Lung (tissue), 12 donors: ENCODE measurements around the gene ZNF83. TPM values are rescaled to one million over a fixed set of nuclear protein-coding genes. Genes with fewer than 3 reads are reported as not detected.

ENCODE experiments used
- ATAC-seq: fragments of 200-7000 bp; cut with Tn5 transposase; one replicate; pipeline ENCODE4 v1.9.1; 2020; ENCODE audit warnings: moderate number of reproducible peaks; ENCODE audit not compliant: insufficient read depth, low FRiP score
- DNase-seq, 3 donors: peaks; one replicate each; pipeline ENCODE4 v3.0.0-alpha.2; 2013 to 2017
- H3K27ac ChIP-seq, 2 donors: one replicate each; pipeline ENCODE4 v1.5.1; 2013; ENCODE audit warnings: mild to moderate bottlenecking in 2 of 2, moderate library complexity in 2 of 2, control low read depth in 1 of 2, inconsistent platforms in 1 of 2, low read depth in 1 of 2, low read length in 1 of 2
- H3K27me3 ChIP-seq, 3 donors: one replicate each; pipeline ENCODE4 v1.5.1; 2013; ENCODE audit warnings: low read length in 2 of 3; ENCODE audit not compliant: control insufficient read depth in 3 of 3, insufficient read depth in 3 of 3
- H3K36me3 ChIP-seq, 4 donors: one replicate each; pipeline ENCODE4 v1.5.1; 2013; ENCODE audit warnings: low read length in 4 of 4, mild to moderate bottlenecking in 1 of 4, moderate library complexity in 1 of 4; ENCODE audit not compliant: control insufficient read depth in 4 of 4, insufficient read depth in 4 of 4
- H3K4me1 ChIP-seq, 5 donors: one replicate each; pipeline ENCODE4 v1.5.1; 2013; ENCODE audit warnings: low read length in 5 of 5, mild to moderate bottlenecking in 2 of 5, moderate library complexity in 1 of 5; ENCODE audit not compliant: control insufficient read depth in 5 of 5, insufficient read depth in 5 of 5
- H3K4me3 ChIP-seq: one replicate; pipeline ENCODE4 v1.5.1; 2013; ENCODE audit warnings: mild to moderate bottlenecking, control low read depth, moderate library complexity
- H3K9ac ChIP-seq, 2 donors: one replicate each; pipeline ENCODE4 v1.5.1; 2013; ENCODE audit warnings: low read length in 2 of 2, control low read depth in 1 of 2; ENCODE audit not compliant: insufficient read depth in 1 of 2
- H3K9me3 ChIP-seq, 4 donors: one replicate each; pipeline ENCODE4 v1.5.1; 2013; ENCODE audit warnings: low read length in 3 of 4, mild to moderate bottlenecking in 1 of 4, moderate library complexity in 1 of 4; ENCODE audit not compliant: control insufficient read depth in 4 of 4, insufficient read depth in 3 of 4
- WGBS, 2 donors: extraction: QIAGEN DNeasy Blood & Tissue Kit; methylation state at CpG; one replicate each; pipeline ENCODE4 v1.1.7; 2013; 5-methylcytosine and 5-hydroxymethylcytosine counted together
- polyA plus RNA-seq, 2 donors: library from polyadenylated mRNA; stranded (reverse); fragments of 200-250 nt; gene quantifications; one replicate each; pipeline ENCODE4 v1.2.1, GENCODE V29; 2013
- total RNA-seq, 2 donors: library from RNA; depleted of rRNA in 1 of 2; stranded (reverse); fragments of >200 nt in 1 of 2; gene quantifications; one replicate each; pipeline ENCODE4 v1.2.1, GENCODE V29; 2014 to 2021
- TF ChIP-seq, protein P1 (sequence below): IDR thresholded peaks from 2 replicates; pipeline ENCODE4 v1.5.1; 2012; ENCODE audit warnings: mild to moderate bottlenecking; ENCODE audit errors: control extremely low read depth, extremely low read depth
- donor health status: control.
- donor health status: control.
- donor health status: Bipolar disorder and iron deficiency.
- donor health status: healthy.
- donor health status: DM: yes; HTN: yes; CAD: no.

Gene ZNF83
- total and polyA plus RNA-seq, 4 donors = 14.8 to 118 (median 46.2) TPM

- peaks cover 4 to 19% (median 13%) of the 10 kb centered on the region in 4 donors for H3K36me3 ChIP-seq
- H3K4me1 ChIP-seq = no peaks in the 10 kb centered on the region
- no peak overlapping the region for H3K4me3 ChIP-seq
- ATAC-seq (no peak), DNase-seq (no peak)
- no peaks in the 10 kb centered on the region for H3K27me3 ChIP-seq
- 98 to 99% methylated on average over 3 of the region's 3 CpGs for WGBS, 2 donors
- no peak overlapping the region for H3K27ac ChIP-seq
- TF ChIP-seq, protein P1, sequence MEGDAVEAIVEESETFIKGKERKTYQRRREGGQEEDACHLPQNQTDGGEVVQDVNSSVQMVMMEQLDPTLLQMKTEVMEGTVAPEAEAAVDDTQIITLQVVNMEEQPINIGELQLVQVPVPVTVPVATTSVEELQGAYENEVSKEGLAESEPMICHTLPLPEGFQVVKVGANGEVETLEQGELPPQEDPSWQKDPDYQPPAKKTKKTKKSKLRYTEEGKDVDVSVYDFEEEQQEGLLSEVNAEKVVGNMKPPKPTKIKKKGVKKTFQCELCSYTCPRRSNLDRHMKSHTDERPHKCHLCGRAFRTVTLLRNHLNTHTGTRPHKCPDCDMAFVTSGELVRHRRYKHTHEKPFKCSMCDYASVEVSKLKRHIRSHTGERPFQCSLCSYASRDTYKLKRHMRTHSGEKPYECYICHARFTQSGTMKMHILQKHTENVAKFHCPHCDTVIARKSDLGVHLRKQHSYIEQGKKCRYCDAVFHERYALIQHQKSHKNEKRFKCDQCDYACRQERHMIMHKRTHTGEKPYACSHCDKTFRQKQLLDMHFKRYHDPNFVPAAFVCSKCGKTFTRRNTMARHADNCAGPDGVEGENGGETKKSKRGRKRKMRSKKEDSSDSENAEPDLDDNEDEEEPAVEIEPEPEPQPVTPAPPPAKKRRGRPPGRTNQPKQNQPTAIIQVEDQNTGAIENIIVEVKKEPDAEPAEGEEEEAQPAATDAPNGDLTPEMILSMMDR = no peak
- peaks cover 0 to 13% (median 0%) of the 10 kb centered on the region in 4 donors for H3K9me3 ChIP-seq
- no peak overlapping the region for H3K9ac ChIP-seq
Measured at GRCh38 chr19:52592301-52592700, 45.9 kb downstream of the ZNF83 start.

DNA sequence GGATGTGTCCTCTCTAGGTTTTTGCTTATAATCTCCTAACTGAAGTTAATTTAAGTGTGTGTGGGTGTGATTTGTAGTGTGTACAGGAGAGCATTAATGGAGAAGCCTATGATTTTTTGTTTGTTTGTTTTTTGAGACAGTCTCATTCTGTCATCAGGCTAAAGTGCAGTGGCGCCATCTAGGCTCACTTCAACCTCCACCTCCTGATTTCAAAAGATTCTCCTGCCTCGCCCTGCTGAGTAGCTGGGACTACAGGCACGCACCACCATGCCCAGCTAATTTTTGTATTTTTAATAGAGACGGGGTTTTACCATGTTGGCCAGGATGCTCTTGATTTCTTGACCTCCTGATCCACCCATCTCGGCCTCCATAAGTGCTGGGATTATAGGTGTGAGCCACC is 47.4 kb downstream of the ZNF83 start:
- peaks cover 0 to 24% (median 0%) of the 10 kb centered on the region in 4 donors for H3K9me3 ChIP-seq
- peaks cover 6 to 12% (median 8%) of the 10 kb centered on the region in 4 donors for H3K36me3 ChIP-seq
- H3K27ac ChIP-seq = no peak overlapping the region
- no peak overlapping the region for H3K9ac ChIP-seq
- WGBS, 2 donors = 91 to 94% methylated on average over 5 of the region's 5 CpGs
- no peak overlapping the region for H3K4me3 ChIP-seq
- H3K27me3 ChIP-seq = no peaks in the 10 kb centered on the region
- no peaks in the 10 kb centered on the region for H3K4me1 ChIP-seq
- ATAC-seq = no peak
- TF ChIP-seq, protein P1 = no peak
- DNase-seq = peak in 1 of 3 donors; percentile 34

DNA sequence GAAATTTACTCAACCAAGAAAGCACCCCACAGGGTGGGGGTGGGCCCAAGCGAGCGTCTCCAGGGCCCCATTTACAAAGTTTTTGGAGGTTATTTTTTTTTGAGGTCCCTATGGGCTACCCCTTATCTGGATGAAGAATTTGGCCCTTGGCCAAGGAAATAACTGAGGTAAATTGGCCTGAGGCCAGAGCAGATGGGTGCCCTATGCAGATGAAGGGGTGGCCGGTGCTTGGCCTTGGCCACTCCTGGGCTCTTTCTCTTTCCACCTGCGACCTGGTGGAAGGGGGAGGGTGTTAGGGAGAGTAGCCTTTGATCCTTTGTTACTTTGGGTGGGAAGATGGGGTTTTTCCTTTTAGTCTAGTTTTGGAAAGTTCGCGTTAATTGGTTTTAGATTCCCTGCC is 52.6 kb downstream of the ZNF83 start:
- no peak for DNase-seq
- Histone ChIP-seq H3K36me3 (peaks cover 17 to 23% (median 21%) of the 10 kb centered on the region in 4 donors), H3K9ac (no peak overlapping the region), H3K9me3 (peaks cover 0 to 37% (median 0%) of the 10 kb centered on the region in 4 donors), H3K4me3 (no peak overlapping the region), H3K27me3 (no peaks in the 10 kb centered on the region), H3K4me1 (no peaks in the 10 kb centered on the region), H3K27ac (no peak overlapping the region)
- no peak for ATAC-seq
- WGBS, 2 donors = 91 to 97% methylated on average over 6 of the region's 6 CpGs
- TF ChIP-seq, protein P1 = no peak

GRCh38 chr19:52584736-52585440 is 53.3 kb downstream of the ZNF83 start:
- 67 to 70% methylated on average over 39 of the region's 39 CpGs for WGBS, 2 donors
- Histone ChIP-seq H3K4me3 (no peak overlapping the region), H3K27ac (no peak overlapping the region), H3K9ac (no peak overlapping the region), H3K9me3 (peaks cover 0 to 37% (median 0%) of the 10 kb centered on the region in 4 donors), H3K4me1 (no peaks in the 10 kb centered on the region), H3K27me3 (no peaks in the 10 kb centered on the region), H3K36me3 (peaks cover 14 to 26% (median 24%) of the 10 kb centered on the region in 4 donors)
- no peak for ATAC-seq
- TF ChIP-seq, protein P1 = no peak
- DNase-seq = peak; percentile 50 to 61 (median 59)
